ENCODE measurements around the gene ELF2.
"Not testable (repeated sequence)": the region's sequence is repeated elsewhere in the genome, so short reads cannot be mapped to it uniquely, and the experiment has no call there.

Gene ELF2

DNA sequence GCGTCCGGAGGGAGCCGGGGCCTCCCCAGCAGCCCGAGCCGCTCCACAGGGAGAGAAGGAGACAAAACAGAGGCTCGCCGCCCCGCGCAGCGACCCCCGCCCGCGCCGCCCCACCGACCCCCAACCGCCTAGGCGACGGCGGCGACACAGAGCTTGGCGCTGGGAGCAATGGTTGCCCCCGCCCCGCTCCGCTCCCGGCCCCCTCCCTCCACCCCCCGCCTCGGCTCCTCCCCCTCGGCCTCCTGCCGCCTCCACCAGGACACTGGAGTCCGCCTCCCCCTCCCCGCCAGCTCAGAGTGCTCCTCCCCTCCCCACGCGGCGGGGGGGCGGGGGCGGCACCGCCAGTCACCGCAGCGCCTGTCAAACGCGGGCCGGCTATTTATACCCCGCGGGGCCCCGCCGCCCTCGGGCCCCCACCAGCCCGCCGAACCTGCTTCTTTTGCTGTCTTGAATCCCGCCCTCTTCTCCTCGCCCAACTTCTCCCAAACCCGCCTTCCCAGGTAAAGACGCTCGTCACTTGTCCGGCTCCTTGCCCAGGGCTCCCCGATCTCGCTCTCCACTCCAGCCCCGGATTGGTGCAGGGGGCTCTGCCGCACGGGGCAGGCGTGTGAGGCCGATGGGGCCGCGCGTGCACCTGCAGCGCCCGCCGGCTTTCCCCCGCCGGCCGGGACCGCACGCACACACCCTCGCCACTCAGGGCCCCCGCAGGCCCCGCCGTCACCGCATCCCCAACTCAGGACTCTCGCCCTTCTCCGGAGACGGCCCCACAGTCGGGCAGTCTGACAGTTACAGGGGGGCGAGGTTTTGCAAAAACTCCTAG, at the start of gene ELF2:
ELF2 (minus strand) TSS at position 170 of the 820 bp plus-strand sequence. CDS start 39,517 bp downstream, outside the sequence.
- peak; percentile 78 to 91 for DNase-seq

DNA sequence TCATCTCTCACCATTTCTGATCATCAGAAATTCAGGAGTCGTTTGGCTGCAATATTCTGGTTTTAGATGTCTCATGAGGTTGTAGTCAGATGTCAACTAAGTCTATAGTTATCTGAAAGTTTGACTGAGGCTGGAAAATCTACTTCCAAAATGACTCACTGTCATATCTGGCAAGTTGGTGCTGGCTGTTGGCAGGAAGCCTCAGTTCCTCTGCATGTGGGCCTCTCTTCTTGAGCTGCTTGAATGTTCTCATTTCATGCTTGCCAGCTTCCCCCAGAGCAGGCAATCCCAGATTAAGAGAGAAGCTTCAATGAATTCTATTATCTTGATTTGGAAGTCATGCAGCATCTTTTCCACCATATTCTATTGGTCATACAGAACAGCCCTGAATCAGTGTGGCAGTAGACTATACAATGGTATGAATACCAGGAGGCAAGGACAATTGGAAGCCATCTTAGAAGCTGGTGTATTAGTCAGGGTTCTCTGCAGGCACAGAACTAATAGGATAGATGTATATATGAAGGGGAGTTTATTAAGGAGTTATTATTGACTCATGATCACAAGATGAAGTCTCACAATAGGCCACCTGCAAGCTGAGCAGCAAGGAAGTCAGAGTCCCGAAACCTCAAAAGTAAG, 46.8 kb upstream of the ELF2 start:
- no peak for DNase-seq

GRCh38 chr4:139222215-139222614, 45.2 kb upstream of the ELF2 start:
- DNase-seq, result no peak

- no peak for DNase-seq
Observed at GRCh38 chr4:139221687-139222086, 44.7 kb upstream of the ELF2 start.

GRCh38 chr4:139219450-139220055, 42.5 kb upstream of the ELF2 start:
- DNase-seq, result no peak

- DNase-seq, result no peak
Observed at GRCh38 chr4:139214039-139214534, 37.1 kb upstream of the ELF2 start.

- not testable (repeated sequence) for DNase-seq
Observed at GRCh38 chr4:139213633-139214032, 36.6 kb upstream of the ELF2 start.

- no peak for DNase-seq
Observed at GRCh38 chr4:139212900-139213299, 35.9 kb upstream of the ELF2 start.

GRCh38 chr4:139210486-139210885, 33.5 kb upstream of the ELF2 start:
- no peak for DNase-seq

DNA sequence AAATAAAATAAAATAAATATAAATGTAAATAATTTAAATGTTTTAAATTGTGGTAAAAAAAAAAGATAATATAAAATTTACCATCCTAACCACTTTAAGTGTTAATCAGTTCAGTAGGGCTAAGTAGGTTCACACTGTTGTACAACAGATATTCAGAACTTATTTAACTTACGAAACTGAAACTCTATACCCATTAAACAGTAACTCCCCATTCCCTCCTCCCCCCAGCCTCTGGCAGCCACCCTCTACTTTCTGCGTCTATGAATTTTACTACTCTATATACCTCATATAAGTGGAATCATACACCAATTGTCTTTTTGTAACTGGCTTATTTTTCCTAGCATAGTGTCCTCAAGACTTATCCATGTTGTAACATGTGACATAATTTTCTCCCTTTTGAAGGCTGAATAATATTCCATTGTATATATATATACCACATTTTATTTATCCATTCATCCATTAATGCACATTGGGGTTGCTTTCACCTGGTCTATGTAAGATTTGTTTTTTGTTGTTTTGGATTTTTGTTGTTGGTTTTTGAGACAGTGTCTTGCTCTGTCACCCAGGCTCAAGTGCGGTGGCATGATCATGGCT, 32.5 kb upstream of the ELF2 start:
- no peak for DNase-seq

DNA sequence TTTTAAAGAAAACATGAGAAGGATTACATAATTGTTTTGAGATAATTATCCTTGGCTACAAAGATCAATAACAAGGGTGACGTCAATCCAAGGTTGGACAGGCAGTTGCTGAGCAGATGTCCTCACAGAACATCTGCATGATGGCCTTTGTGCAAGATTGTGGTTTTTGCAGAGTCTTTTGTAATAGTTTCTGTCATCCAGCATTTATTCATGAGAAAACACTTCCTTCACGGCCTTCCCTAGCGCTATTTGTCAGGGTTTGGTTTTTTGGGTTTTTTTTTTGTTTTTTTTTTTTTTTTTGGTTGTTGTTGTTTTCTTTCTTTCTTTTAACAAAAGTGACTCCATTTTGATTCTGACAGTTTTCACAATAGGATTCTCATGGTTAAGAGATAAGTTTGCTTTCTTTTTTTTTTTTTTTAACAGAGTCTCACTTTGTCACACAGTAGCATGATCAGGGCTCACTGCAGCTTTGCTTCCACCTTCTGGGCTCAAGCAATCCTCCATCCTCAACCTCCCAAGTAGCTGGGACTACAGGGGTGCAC, 31.5 kb upstream of the ELF2 start:
- no peak for DNase-seq

DNA sequence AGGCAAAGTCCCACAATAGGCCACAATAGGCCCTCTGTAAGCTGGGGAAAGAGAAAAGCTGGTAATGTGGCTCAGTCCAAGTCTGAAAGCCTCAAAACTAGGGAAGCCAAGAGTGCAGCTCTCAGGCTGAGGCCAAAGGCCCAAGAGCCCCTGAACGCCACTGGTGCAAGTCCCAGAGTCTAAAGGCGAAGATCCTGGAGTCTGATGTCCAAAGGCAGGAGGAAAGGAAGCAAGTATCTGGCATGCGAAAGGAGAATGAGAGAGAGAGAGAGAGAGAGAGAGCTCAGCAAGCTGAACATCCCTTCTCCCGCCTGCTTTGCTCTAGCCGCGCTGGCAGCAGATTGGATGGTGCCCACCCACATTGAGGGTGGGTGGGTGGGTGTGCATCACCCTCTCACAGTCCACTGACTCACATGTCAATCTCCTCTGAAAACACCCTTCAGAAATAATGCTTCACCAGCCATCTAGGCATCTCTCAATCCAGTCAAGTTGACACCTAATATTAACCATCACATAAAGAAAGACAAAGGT, 30.9 kb upstream of the ELF2 start:
- DNase-seq, result no peak

DNA sequence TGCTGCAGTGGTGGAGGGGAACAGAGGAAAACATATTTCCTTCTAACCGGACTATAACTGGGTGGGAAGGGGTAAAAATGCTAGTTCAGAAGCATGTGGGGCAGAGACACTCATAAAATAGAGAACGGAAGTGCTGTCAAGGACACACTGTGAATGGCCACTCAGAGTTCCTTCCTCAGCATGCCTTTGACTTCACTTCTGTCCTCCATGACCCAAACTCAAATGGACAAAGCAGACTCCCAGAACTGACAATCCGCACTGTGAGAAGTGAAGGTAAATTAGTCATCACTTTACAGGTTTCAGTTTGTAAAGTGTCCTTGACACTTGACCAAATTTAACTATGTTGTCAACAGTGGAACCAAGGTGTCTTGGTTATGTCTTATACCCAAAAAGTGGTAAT, 30.2 kb upstream of the ELF2 start:
- DNase-seq, result no peak

- no peak for DNase-seq
Observed at GRCh38 chr4:139202991-139203390, 26.0 kb upstream of the ELF2 start.

- no peak for DNase-seq
Observed at GRCh38 chr4:139200506-139200905, 23.5 kb upstream of the ELF2 start.

- no peak for DNase-seq
Observed at GRCh38 chr4:139200102-139200501, 23.1 kb upstream of the ELF2 start.

GRCh38 chr4:139197214-139197613, 20.2 kb upstream of the ELF2 start:
- DNase-seq, result not testable (repeated sequence)

DNA sequence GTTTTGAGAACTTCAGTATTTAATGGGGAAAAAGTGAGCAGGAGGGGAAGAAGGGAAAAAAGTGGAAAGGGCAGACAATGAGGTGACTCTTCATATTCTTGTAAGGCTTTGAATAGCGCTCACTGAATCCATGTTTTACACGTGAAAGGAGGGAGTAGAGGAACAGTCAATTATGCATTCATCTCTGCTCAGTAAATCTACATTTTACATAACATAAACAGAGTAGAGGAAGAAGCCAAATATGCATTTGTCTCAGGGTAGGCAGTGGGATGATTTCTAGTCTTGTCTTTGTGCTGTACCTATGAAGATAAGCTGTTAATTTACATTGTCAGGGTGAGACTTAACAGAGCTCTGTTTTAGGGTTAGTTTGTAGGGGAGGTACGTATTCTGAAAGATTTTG, 19.4 kb upstream of the ELF2 start:
- DNase-seq, result no peak

DNA sequence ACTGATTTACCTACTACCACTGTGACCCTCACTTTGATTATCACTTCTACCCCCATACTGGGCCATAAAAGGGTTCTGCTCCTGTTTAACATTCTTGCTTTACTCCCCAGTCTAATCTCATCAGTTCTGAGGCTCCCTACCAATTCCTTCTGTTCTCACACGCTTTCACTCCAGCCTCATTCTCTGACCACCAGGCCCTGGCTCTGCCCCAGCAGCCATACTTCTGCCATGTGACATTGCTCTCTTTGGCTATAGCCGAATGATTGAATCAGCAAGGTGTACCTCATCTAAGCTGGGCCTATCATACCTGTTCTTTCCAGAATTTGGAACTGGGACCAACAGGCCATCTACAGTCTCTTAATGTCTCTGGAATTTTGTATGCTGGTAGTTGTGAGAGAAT, 14.4 kb upstream of the ELF2 start:
- DNase-seq, result no peak

- DNase-seq, result no peak
Observed at GRCh38 chr4:139189972-139190371, 13.0 kb upstream of the ELF2 start.

GRCh38 chr4:139189417-139189749, 12.4 kb upstream of the ELF2 start:
- no peak for DNase-seq

DNA sequence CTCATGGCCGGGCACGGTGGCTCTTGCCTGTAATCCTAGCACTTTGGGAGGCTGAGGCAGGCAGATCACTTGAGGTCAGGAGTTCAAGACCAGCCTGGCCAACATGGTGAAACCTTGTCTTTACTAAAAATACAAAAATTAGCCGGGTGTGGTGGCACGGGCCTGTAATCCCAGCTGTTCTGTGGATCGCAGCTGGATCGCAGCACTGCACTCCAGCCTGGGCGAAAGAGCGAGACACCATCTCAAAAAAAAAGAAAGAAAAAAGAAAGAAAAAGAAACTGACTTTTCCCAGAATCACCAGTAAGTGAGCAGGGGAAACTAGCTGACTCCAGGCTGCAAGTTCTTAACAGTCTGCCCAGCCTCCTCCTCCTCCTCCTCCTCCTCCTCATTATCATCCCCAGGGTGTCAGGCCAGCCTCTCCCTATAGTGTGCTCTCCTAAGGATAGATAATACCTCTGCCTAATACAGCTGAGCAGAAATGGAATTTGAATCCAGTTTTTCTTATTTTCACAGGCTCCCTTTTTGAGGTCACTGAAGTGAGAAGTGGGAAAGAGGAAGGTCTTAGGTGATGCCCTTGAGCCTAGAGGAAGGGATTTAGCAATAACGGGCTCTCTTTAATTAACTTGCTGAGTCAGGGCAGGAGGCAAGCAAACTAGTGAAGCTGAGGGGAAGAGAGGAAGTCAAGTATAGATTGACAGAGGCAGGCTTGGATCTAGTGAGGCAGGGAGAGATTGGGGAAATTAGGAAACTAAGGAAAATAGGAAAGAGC, 11.8 kb upstream of the ELF2 start:
- DNase-seq, result no peak
